CD14-positive monocyte (primary cell): Measurements from ENCODE around the gene PLEKHG2. TPM values are rescaled to one million over a fixed set of nuclear protein-coding genes. Genes with fewer than 3 reads are reported as not detected.
A peak's percentile ranks its signal among the peaks of the same experiment; 100 is the strongest.

ENCODE experiments used
- DNase-seq, 3 donors: peaks; one replicate each; pipeline ENCODE4 v3.0.0-alpha.2; 2011 to 2022
- H2AFZ ChIP-seq: 2 replicates; pipeline ENCODE4 v1.6.0; 2012; ENCODE audit warnings: mild to moderate bottlenecking, low read depth, low read length, inconsistent platforms; ENCODE audit not compliant: insufficient read depth, poor library complexity, severe bottlenecking
- H3K27ac ChIP-seq, 2 donors: 1 replicate in 1 of 2; 2 replicates in 1 of 2; pipeline ENCODE4 v1.5.1; 2012 to 2013; ENCODE audit warnings: low read length in 2 of 2, control low read depth in 1 of 2, inconsistent platforms in 1 of 2, low read depth in 1 of 2, mild to moderate bottlenecking in 1 of 2
- H3K27me3 ChIP-seq, 2 donors: one replicate each; pipeline versions ENCODE4 v1.6.0 to v1.6.1; 2011 to 2013; ENCODE audit warnings: low read length in 2 of 2; ENCODE audit not compliant: control insufficient read depth in 2 of 2, insufficient read depth in 2 of 2
- H3K36me3 ChIP-seq, 2 donors: replicated peaks in 1 of 2; 1 replicate in 1 of 2; 2 replicates in 1 of 2; pipeline versions ENCODE4 v1.5.1 to v1.6.1; 2012 to 2013; ENCODE audit warnings: low read length in 2 of 2, control low read depth in 1 of 2, inconsistent platforms in 1 of 2, mild to moderate bottlenecking in 1 of 2; ENCODE audit not compliant: insufficient read depth in 2 of 2, control insufficient read depth in 1 of 2
- H3K4me1 ChIP-seq, 2 donors: 1 replicate in 1 of 2; 2 replicates in 1 of 2; pipeline versions ENCODE4 v1.5.1 to v1.6.1; 2012 to 2013; ENCODE audit warnings: low read length in 2 of 2, control low read depth in 1 of 2, inconsistent platforms in 1 of 2, mild to moderate bottlenecking in 1 of 2, moderate library complexity in 1 of 2; ENCODE audit not compliant: insufficient read depth in 2 of 2, control insufficient read depth in 1 of 2
- H3K4me2 ChIP-seq: replicated peaks from 2 replicates; pipeline ENCODE3; 2012; ENCODE audit warnings: low read length, moderate library complexity, mild to moderate bottlenecking; ENCODE audit not compliant: poor library complexity, severe bottlenecking; ENCODE audit errors: extremely low read depth
- H3K4me3 ChIP-seq, 3 experiments: fragments of 200-600 bp in 1 of 3; sonication (generic) in 1 of 3; replicated peaks in 1 of 3; 1 replicate in 2 of 3; 2 replicates in 1 of 3; pipeline ENCODE4 v1.5.1; 2011 to 2013; ENCODE audit warnings: low read length in 3 of 3, mild to moderate bottlenecking in 3 of 3, control low read depth in 2 of 3, low read depth in 2 of 3, inconsistent platforms in 1 of 3, moderate library complexity in 1 of 3
- H3K79me2 ChIP-seq: 2 replicates; pipeline ENCODE4 v1.6.0; 2012; ENCODE audit warnings: mild to moderate bottlenecking, control low read depth, inconsistent platforms, low read length, moderate library complexity; ENCODE audit not compliant: insufficient read depth
- H3K9ac ChIP-seq: 2 replicates; pipeline ENCODE4 v1.6.0; 2017; ENCODE audit warnings: low read length, mild to moderate bottlenecking; ENCODE audit not compliant: insufficient read depth, poor library complexity, severe bottlenecking
- H3K9me3 ChIP-seq, 2 donors: replicated peaks in 1 of 2; 1 replicate in 1 of 2; 2 replicates in 1 of 2; pipeline versions ENCODE4 v1.5.1 to v1.6.1; 2012 to 2013; ENCODE audit warnings: low read length in 2 of 2, control low read depth in 1 of 2; ENCODE audit not compliant: control insufficient read depth in 1 of 2, insufficient read depth in 1 of 2
- H4K20me1 ChIP-seq: 2 replicates; pipeline ENCODE4 v1.6.0; 2012; ENCODE audit warnings: mild to moderate bottlenecking, low read length, control low read depth, moderate library complexity; ENCODE audit not compliant: insufficient read depth
- H3K27ac Mint-ChIP-seq, 7 donors: one replicate each; pipeline ENCODE4 v1.8.0; 2020; ENCODE audit warnings: mild to moderate bottlenecking in 7 of 7, mixed read lengths in 7 of 7, moderate library complexity in 6 of 7, inconsistent platforms in 2 of 7
- H3K27me3 Mint-ChIP-seq, 3 donors: one replicate each; pipeline ENCODE4 v1.8.0; 2021 to 2022; ENCODE audit warnings: low read depth in 3 of 3, mild to moderate bottlenecking in 3 of 3, mixed read lengths in 3 of 3, moderate library complexity in 3 of 3, inconsistent platforms in 1 of 3
- H3K36me3 Mint-ChIP-seq, 2 donors: one replicate each; pipeline ENCODE4 v1.8.0; 2020; ENCODE audit warnings: mixed read lengths in 2 of 2, inconsistent platforms in 1 of 2, mild to moderate bottlenecking in 1 of 2
- H3K4me1 Mint-ChIP-seq: one replicate; pipeline ENCODE4 v1.8.0; 2020; ENCODE audit warnings: mild to moderate bottlenecking, mixed read lengths
- H3K4me3 Mint-ChIP-seq, 2 donors: one replicate each; pipeline ENCODE4 v1.8.0; 2020; ENCODE audit warnings: mild to moderate bottlenecking in 2 of 2, mixed read lengths in 2 of 2, moderate library complexity in 1 of 2
- H3K9me3 Mint-ChIP-seq, 7 donors: one replicate each; pipeline ENCODE4 v1.8.0; 2020 to 2022; ENCODE audit warnings: mixed read lengths in 7 of 7, mild to moderate bottlenecking in 6 of 7, moderate library complexity in 6 of 7, inconsistent platforms in 2 of 7
- CTCF ChIP-seq: fragments of 200-600 bp; IDR thresholded peaks from one replicate; pipeline ENCODE4 v1.8.0; 2022; ENCODE audit warnings: antibody characterized with exemption, mild to moderate bottlenecking
- WGBS: methylation state at CpG from one replicate; pipeline ENCODE4 v1.1.5; 2013; ENCODE audit warnings: missing lambda C conversion rate; ENCODE audit not compliant: insufficient coverage; 5-methylcytosine and 5-hydroxymethylcytosine counted together
- intact Hi-C, 2 donors: fragments of 100-400 bp; cut with micrococcal nuclease; formaldehyde crosslinking; loops; one replicate each; pipeline versions ENCODE4 v1.15.0 to v1.15.1; 2023
- polyA plus RNA-seq, 3 donors: library from polyadenylated mRNA; depleted of rRNA in 1 of 3; unstranded in 2 of 3; stranded (reverse) in 1 of 3; fragments of 300-500 nt in 2 of 3; fragments of >200 nt in 1 of 3; fragmentation: Illumina TruSeq in 2 of 3; gene quantifications; 1 replicate in 2 of 3; 2 replicates in 1 of 3; pipeline ENCODE4 v1.2.3, GENCODE V29; 2012 to 2021

PLEKHG2 gene
- polyA plus RNA-seq, 3 donors, result 0.73 to 202 (median 1.2) TPM

- no peak for TF ChIP-seq CTCF
- peaks cover 12% of the 10 kb centered on the region for H4K20me1 ChIP-seq
- H3K36me3 Mint-ChIP-seq, result peaks cover 75 to 89% of the 10 kb centered on the region in 2 donors
- no peaks in the 10 kb centered on the region for H3K9me3 Mint-ChIP-seq
- H3K9ac ChIP-seq, result no peak overlapping the region
- DNase-seq, result no peak
- no peaks in the 10 kb centered on the region for H3K27me3 ChIP-seq
- no peaks in the 10 kb centered on the region for H3K79me2 ChIP-seq
- H3K36me3 ChIP-seq, result peaks cover 77 to 85% of the 10 kb centered on the region in 2 donors
- no peak overlapping the region for H3K4me3 ChIP-seq
- no peak overlapping the region for H3K27ac ChIP-seq
- peak overlapping the region in 5 of 7 donors; percentile 30 to 72 (median 38) for H3K27ac Mint-ChIP-seq
- no peak overlapping the region for H3K4me3 Mint-ChIP-seq
- H3K9me3 ChIP-seq, result no peaks in the 10 kb centered on the region
- no peak overlapping the region for H3K4me2 ChIP-seq
- no peaks in the 10 kb centered on the region for H3K4me1 Mint-ChIP-seq
- intact Hi-C loops, result loop anchor here in 1 of 2 donors (5.0 kb wide), 1 partner anchor 59 kb away; the partner anchor contains the start of gene EID2B
- no peak overlapping the region for H2AFZ ChIP-seq
- WGBS, result 97% methylated on average over 5 of the region's 11 CpGs
- peaks cover 0 to 2% (median 0%) of the 10 kb centered on the region in 3 donors for H3K27me3 Mint-ChIP-seq
- H3K4me1 ChIP-seq, result no peaks in the 10 kb centered on the region
Measured at GRCh38 chr19:39473443-39473960, 61.0 kb downstream of the PLEKHG2 start.

- Mint-ChIP-seq H3K9me3 (no peaks in the 10 kb centered on the region), H3K4me3 (no peak overlapping the region), H3K4me1 (no peaks in the 10 kb centered on the region), H3K27me3 (peaks cover 0 to 2% (median 0%) of the 10 kb centered on the region in 3 donors), H3K27ac (peak overlapping the region in 5 of 7 donors; percentile 32 to 74 (median 53)), H3K36me3 (peaks cover 68 to 82% of the 10 kb centered on the region in 2 donors)
- TF ChIP-seq CTCF, result peak; percentile 75
- Histone ChIP-seq H3K27ac (peak overlapping the region in 1 of 2 donors; percentile 52), H3K36me3 (peaks cover 70 to 78% of the 10 kb centered on the region in 2 donors), H3K27me3 (no peaks in the 10 kb centered on the region), H3K4me2 (no peak overlapping the region), H3K79me2 (no peaks in the 10 kb centered on the region), H3K9ac (no peak overlapping the region), H4K20me1 (peaks cover 12% of the 10 kb centered on the region), H3K9me3 (no peaks in the 10 kb centered on the region), H3K4me1 (no peaks in the 10 kb centered on the region), H3K4me3 (no peak overlapping the region), H2AFZ (no peak overlapping the region)
- peak; percentile 32 to 60 (median 46) for DNase-seq
- WGBS, result 63% methylated on average over 6 of the region's 9 CpGs
- intact Hi-C loops, result loop anchor here in 1 of 2 donors (5.0 kb wide), 1 partner anchor 58 kb away; the partner anchor contains the start of gene EID2B
Measured at GRCh38 chr19:39474139-39474620, 61.7 kb downstream of the PLEKHG2 start.
